Caco-2 (cell line): ENCODE results near the gene SLC9A3. TPM values are rescaled to one million over a fixed set of nuclear protein-coding genes. Genes with fewer than 3 reads are reported as not detected.

Experiments used
- BruUV-seq: library from RNA; stranded (reverse); fragments of 400-500 nt; replicated peaks from 2 replicates; lab custom pipeline; 2021; lab: Mats Ljungman, UMichigan
- CTCF ChIA-PET: fragments of 300-600 bp; sonication (Branson Sonifier 250); formaldehyde crosslinking; loops from one replicate; lab custom pipeline; 2022; ENCODE audit warnings: antibody characterized with exemption; lab: Charles Lee
- POLR2A ChIA-PET: fragments of 300-600 bp; sonication (Branson Sonifier 250); formaldehyde crosslinking; loops from one replicate; lab custom pipeline; 2022; ENCODE audit warnings: antibody characterized with exemption; lab: Charles Lee
- DNase-seq, 2 experiments: peaks; one replicate each; pipeline versions ENCODE4 v3.0.0 to v3.0.0-alpha.2; 2020 to 2022
- H3K27me3 ChIP-seq: replicated peaks from 2 replicates; pipeline ENCODE4 v1.6.0; 2011; ENCODE audit warnings: low read length; ENCODE audit not compliant: control insufficient read depth, insufficient read depth
- H3K36me3 ChIP-seq: 2 replicates; pipeline ENCODE4 v1.5.1; 2011; ENCODE audit warnings: low read length; ENCODE audit not compliant: control insufficient read depth, insufficient read depth
- H3K4me1 ChIP-seq: fragments of 250-450 bp; sonication (Bioruptor Pico); 2 replicates; pipeline ENCODE4 v1.5.1; 2020; ENCODE audit warnings: mild to moderate bottlenecking
- H3K4me3 ChIP-seq: 2 replicates; pipeline ENCODE4 v1.5.1; 2011; ENCODE audit warnings: low read depth, mild to moderate bottlenecking, control low read depth, low read length
- H3K9me3 ChIP-seq: fragments of 250-450 bp; sonication (Bioruptor Pico); 2 replicates; pipeline ENCODE4 v1.5.1; 2020; ENCODE audit warnings: mild to moderate bottlenecking, moderate library complexity
- H3K27ac Mint-ChIP-seq: one replicate; pipeline ENCODE4 v1.8.0; 2022; ENCODE audit warnings: mixed read lengths; ENCODE audit not compliant: unreplicated experiment
- H3K27me3 Mint-ChIP-seq: one replicate; pipeline ENCODE4 v1.8.0; 2022; ENCODE audit warnings: mixed read lengths; ENCODE audit not compliant: insufficient read depth, unreplicated experiment
- H3K36me3 Mint-ChIP-seq: one replicate; pipeline ENCODE4 v1.8.0; 2022; ENCODE audit warnings: mild to moderate bottlenecking, mixed read lengths; ENCODE audit not compliant: insufficient read depth, unreplicated experiment
- H3K4me1 Mint-ChIP-seq: one replicate; pipeline ENCODE4 v1.8.0; 2022; ENCODE audit warnings: low read depth, mixed read lengths; ENCODE audit not compliant: unreplicated experiment
- H3K4me3 Mint-ChIP-seq: one replicate; pipeline ENCODE4 v1.8.0; 2022; ENCODE audit warnings: mild to moderate bottlenecking, moderate library complexity, mixed read lengths; ENCODE audit not compliant: unreplicated experiment
- H3K9me3 Mint-ChIP-seq: one replicate; pipeline ENCODE4 v1.8.0; 2022; ENCODE audit warnings: mixed read lengths; ENCODE audit not compliant: unreplicated experiment
- intact Hi-C: fragments of 100-400 bp; cut with micrococcal nuclease; formaldehyde crosslinking; loops from one replicate; pipeline ENCODE4 v1.10.0; 2022; ENCODE audit not compliant: unreplicated experiment
- total RNA-seq: library from RNA; stranded (reverse); gene quantifications from 2 replicates; pipeline ENCODE4 v1.2.3, GENCODE V29; 2022
- TF ChIP-seq, protein P1 (sequence below), 2 experiments: fragments of 200-600 bp in 1 of 2; IDR thresholded peaks; 1 replicate in 1 of 2; 2 replicates in 1 of 2; pipeline versions ENCODE4 v1.5.1 to v1.8.0; 2011 to 2022; ENCODE audit warnings: antibody characterized with exemption in 1 of 2, control low read depth in 1 of 2, inconsistent platforms in 1 of 2, low read depth in 1 of 2, low read length in 1 of 2, mild to moderate bottlenecking in 1 of 2, moderate library complexity in 1 of 2; ENCODE audit not compliant: insufficient read depth in 1 of 2, severe bottlenecking in 1 of 2, unreplicated experiment in 1 of 2

The SLC9A3 gene
- total RNA-seq, 1 experiment from 2014 or later: 3.4 TPM

DNA sequence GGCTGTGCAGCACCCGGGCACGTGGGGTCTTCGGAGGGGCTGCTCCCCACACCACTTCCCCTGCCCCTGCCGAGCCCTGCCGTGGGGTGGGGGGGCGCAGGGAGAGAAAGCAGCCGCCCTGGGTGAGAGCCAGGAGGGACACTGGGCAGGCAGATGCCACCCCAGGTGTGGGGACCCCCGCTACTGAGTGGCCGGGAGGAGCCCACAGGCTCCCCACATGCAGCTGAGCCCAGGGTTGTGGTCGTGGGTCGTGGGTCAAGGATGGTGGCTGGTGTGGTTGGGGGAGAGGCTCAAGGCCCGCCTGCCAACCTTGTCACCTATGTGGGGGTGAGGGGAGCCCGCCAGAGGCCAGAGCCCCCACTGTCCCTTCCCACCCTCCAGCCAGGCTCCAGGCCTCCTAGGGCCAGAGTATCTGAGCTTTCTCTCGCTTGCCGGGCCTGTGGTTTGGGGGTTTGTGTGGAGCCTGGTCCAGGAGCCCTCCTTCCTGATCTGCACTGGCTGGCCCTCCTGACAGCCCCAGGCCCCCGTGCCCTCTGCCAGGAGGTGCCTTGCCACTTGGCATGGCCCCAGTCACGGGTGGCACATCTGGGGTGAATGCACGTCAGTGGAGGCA is 45.8 kb downstream of the SLC9A3 start:
- Mint-ChIP-seq H3K27ac (no peak overlapping the region), H3K27me3 (no peaks in the 10 kb centered on the region), H3K9me3 (no peaks in the 10 kb centered on the region), H3K4me1 (peaks cover 7% of the 10 kb centered on the region), H3K4me3 (no peak overlapping the region), H3K36me3 (peaks cover 11% of the 10 kb centered on the region)
- no peaks in the 10 kb centered on the region for H3K4me1 ChIP-seq
- no peaks in the 10 kb centered on the region for H3K36me3 ChIP-seq
- POLR2A ChIA-PET: no interaction called here
- TF ChIP-seq, protein P1, sequence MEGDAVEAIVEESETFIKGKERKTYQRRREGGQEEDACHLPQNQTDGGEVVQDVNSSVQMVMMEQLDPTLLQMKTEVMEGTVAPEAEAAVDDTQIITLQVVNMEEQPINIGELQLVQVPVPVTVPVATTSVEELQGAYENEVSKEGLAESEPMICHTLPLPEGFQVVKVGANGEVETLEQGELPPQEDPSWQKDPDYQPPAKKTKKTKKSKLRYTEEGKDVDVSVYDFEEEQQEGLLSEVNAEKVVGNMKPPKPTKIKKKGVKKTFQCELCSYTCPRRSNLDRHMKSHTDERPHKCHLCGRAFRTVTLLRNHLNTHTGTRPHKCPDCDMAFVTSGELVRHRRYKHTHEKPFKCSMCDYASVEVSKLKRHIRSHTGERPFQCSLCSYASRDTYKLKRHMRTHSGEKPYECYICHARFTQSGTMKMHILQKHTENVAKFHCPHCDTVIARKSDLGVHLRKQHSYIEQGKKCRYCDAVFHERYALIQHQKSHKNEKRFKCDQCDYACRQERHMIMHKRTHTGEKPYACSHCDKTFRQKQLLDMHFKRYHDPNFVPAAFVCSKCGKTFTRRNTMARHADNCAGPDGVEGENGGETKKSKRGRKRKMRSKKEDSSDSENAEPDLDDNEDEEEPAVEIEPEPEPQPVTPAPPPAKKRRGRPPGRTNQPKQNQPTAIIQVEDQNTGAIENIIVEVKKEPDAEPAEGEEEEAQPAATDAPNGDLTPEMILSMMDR (IDR thresholded peaks at IDR 0.05; ENCODE audit: insufficient read depth in 1 of 2, low read depth in 1 of 2, low read length in 1 of 2, severe bottlenecking in 1 of 2, unreplicated experiment in 1 of 2): no peak
- DNase-seq: no peak
- no peaks in the 10 kb centered on the region for H3K27me3 ChIP-seq
- intact Hi-C loops: no loop called here
- BruUV-seq: no TSS peak
- CTCF ChIA-PET: no interaction called here
- no peaks in the 10 kb centered on the region for H3K9me3 ChIP-seq
- H3K4me3 ChIP-seq: no peak overlapping the region

- Mint-ChIP-seq H3K27ac (no peak overlapping the region), H3K9me3 (no peaks in the 10 kb centered on the region), H3K36me3 (peaks cover 11% of the 10 kb centered on the region), H3K4me1 (peaks cover 7% of the 10 kb centered on the region), H3K4me3 (no peak overlapping the region), H3K27me3 (no peaks in the 10 kb centered on the region)
- Histone ChIP-seq H3K4me1 (no peaks in the 10 kb centered on the region), H3K9me3 (no peaks in the 10 kb centered on the region), H3K36me3 (no peaks in the 10 kb centered on the region), H3K4me3 (no peak overlapping the region), H3K27me3 (no peaks in the 10 kb centered on the region)
- no TSS peak for BruUV-seq
- no peak for DNase-seq
- ChIA-PET CTCF (no interaction called here), POLR2A (no interaction called here)
- TF ChIP-seq, protein P1 (IDR thresholded peaks at IDR 0.05; ENCODE audit: insufficient read depth in 1 of 2, low read depth in 1 of 2, low read length in 1 of 2, severe bottlenecking in 1 of 2, unreplicated experiment in 1 of 2): no peak
- intact Hi-C loops: no loop called here
These were observed 46.4 kb downstream of the SLC9A3 start for GRCh38 chr5:477871-478270.

DNA sequence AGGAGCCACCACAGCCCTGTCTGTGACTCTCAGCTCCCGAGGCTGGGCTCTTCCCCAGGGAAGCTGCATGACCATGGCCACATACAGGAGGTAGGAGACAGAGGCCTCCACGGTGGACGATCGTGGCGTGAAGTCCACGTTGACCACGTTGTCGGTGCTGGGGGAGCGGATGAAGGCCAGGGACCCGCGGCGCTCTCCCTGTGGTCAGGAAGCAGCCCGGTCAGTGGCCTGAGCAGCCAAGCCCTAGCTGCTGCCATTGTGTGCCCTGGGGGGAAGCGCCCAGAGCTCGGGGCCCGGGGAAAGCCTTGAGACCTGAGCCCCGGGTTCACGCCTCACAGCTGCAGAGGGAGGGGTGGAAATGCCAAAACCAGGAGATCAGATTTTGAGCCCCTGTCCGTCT is 47.0 kb downstream of the SLC9A3 start:
- peaks cover 7% of the 10 kb centered on the region for H3K4me1 Mint-ChIP-seq
- Histone ChIP-seq H3K27me3 (no peaks in the 10 kb centered on the region), H3K4me1 (no peaks in the 10 kb centered on the region), H3K9me3 (no peaks in the 10 kb centered on the region), H3K4me3 (no peak overlapping the region), H3K36me3 (no peaks in the 10 kb centered on the region)
- H3K27me3 Mint-ChIP-seq: no peaks in the 10 kb centered on the region
- intact Hi-C loops: no loop called here
- DNase-seq: no peak
- no peak overlapping the region for H3K4me3 Mint-ChIP-seq
- H3K9me3 Mint-ChIP-seq: no peaks in the 10 kb centered on the region
- TF ChIP-seq, protein P1 (IDR thresholded peaks at IDR 0.05; ENCODE audit: insufficient read depth in 1 of 2, low read depth in 1 of 2, low read length in 1 of 2, severe bottlenecking in 1 of 2, unreplicated experiment in 1 of 2): no peak
- H3K27ac Mint-ChIP-seq: no peak overlapping the region
- no TSS peak for BruUV-seq
- H3K36me3 Mint-ChIP-seq: peaks cover 11% of the 10 kb centered on the region
- ChIA-PET POLR2A (no interaction called here), CTCF (no interaction called here)
